SK-N-MC (cell line): ENCODE measurements around the gene OR13C3.
"Not testable (repeated sequence)": the region's sequence is repeated elsewhere in the genome, so short reads cannot be mapped to it uniquely, and the experiment has no call there.

Source experiments
- DNase-seq: peaks from one replicate; pipeline ENCODE4 v3.0.0-alpha.2; 2011; ENCODE audit warnings: low read depth, low spot score
- H3K27ac ChIP-seq: fragments of 200-600 bp; sonication (generic); 2 replicates; pipeline ENCODE4 v1.5.1; 2016; ENCODE audit warnings: mixed run types
- H3K36me3 ChIP-seq: fragments of 200-600 bp; sonication (generic); 2 replicates; pipeline ENCODE4 v1.6.1; 2017; ENCODE audit warnings: antibody characterized with exemption, low read length, mixed read lengths; ENCODE audit not compliant: insufficient read depth
- H3K4me3 ChIP-seq: fragments of 200-600 bp; sonication (generic); 2 replicates; pipeline ENCODE4 v1.5.1; 2016
- H3K9ac ChIP-seq: fragments of 200-600 bp; sonication (generic); 2 replicates; pipeline ENCODE4 v1.8.0; 2017; ENCODE audit warnings: mixed run types, mixed read lengths; ENCODE audit not compliant: insufficient read length
- H3K9me3 ChIP-seq: fragments of 200-600 bp; sonication (generic); 2 replicates; pipeline ENCODE4 v1.6.1; 2017; ENCODE audit warnings: low read depth, mild to moderate bottlenecking, antibody characterized with exemption, low read length, moderate library complexity, mixed read lengths
- EZH2 ChIP-seq: fragments of 200-600 bp; sonication (generic); IDR thresholded peaks from one replicate; pipeline ENCODE4 v1.6.1; 2017; ENCODE audit warnings: antibody characterized with exemption
- FOXP2 ChIP-seq: optimal IDR thresholded peaks from 2 replicates; pipeline ENCODE3; 2011; ENCODE audit warnings: mild to moderate bottlenecking, moderate library complexity; ENCODE audit not compliant: insufficient read depth; ENCODE audit errors: extremely low read length, control extremely low read depth
- POLR2AphosphoS5 ChIP-seq: IDR thresholded peaks from 2 replicates; pipeline ENCODE4 v1.6.1; 2012; ENCODE audit warnings: mild to moderate bottlenecking, low read depth, low read length, borderline replicate concordance

OR13C3 gene

DNA sequence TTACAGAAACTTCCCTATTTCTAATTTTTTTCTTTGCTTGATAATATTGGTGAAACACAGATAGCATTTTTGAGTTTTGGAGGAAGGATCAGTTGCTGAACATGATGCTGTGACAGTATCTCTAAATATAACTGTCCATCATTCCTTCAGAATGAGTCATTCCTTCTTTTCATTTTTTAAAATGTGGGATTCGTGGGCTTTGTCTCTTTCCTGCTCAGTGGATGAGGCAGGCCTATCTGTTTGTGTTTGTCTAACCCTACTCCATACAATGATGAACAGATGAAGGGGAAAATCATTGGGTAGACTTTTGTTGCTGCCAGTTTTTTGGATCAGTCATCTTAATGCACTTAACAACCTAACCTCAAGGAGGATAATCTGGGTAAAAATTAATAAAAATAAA, 16.6 kb upstream of the OR13C3 start:
- TF ChIP-seq POLR2AphosphoS5 (no peak), EZH2 (no peak), FOXP2 (no peak)
- Histone ChIP-seq H3K27ac (no peak overlapping the region), H3K9me3 (no peaks in the 10 kb centered on the region), H3K4me3 (no peak overlapping the region), H3K36me3 (no peaks in the 10 kb centered on the region), H3K9ac (no peak overlapping the region)
- DNase-seq = no peak

DNA sequence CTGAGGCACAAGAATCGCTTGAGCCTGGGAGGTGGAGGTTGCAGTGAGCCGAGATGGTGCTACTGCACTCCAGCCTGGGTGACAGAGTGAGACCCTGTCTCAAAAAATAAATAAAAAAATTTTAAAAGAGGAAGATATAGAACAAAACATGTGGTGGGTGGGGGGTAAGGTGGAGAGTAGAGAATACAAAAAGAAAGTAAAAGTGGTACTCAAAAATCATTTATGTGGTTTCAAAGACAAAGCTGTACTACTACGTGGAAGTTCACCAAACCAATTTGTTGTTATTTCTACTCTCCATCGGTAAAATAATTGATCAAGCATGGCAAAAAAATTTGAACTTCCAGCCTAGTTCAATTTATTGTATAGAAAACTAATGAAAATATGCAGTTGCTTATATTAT, 8.0 kb upstream of the OR13C3 start:
- Histone ChIP-seq H3K9me3 (no peaks in the 10 kb centered on the region), H3K27ac (no peak overlapping the region), H3K4me3 (no peak overlapping the region), H3K9ac (no peak overlapping the region), H3K36me3 (no peaks in the 10 kb centered on the region)
- TF ChIP-seq EZH2 (no peak), POLR2AphosphoS5 (no peak), FOXP2 (no peak)
- DNase-seq = no peak

- H3K9me3 ChIP-seq = no peaks in the 10 kb centered on the region
- H3K9ac ChIP-seq = no peak overlapping the region
- no peaks in the 10 kb centered on the region for H3K36me3 ChIP-seq
- TF ChIP-seq FOXP2 (no peak), POLR2AphosphoS5 (no peak)
- no peak for DNase-seq
- H3K4me3 ChIP-seq = no peak overlapping the region
- no peak overlapping the region for H3K27ac ChIP-seq
Observed at GRCh38 chr9:104539275-104539674, 2.6 kb upstream of the OR13C3 start.

DNA sequence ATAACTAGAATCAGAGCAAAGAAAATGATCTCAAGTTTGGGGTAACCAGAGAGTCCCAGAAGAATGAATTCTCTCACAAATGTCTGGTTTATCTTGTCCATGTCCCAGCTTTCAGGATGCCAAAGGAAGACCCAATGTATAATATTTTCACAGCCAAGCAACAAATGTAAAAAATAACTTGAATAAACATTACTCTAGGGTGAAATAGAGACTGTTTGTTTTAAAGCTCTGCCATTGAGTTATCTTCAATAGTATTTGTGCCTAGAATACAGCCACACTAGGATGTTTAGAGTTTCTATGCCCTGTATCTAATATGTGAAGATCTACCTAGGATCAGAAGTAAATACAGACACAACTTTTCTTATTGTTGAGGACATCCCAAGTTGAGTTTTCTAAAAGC, 9.5 kb downstream of the OR13C3 start, which contains the start of gene OR13C4:
OR13C4 (minus strand) TSS at position 101 of the 400 bp plus-strand sequence; CDS start at position 101, 0 bp downstream.
- H3K9ac ChIP-seq = no peak within 1 kb of the TSS
- H3K36me3 ChIP-seq = no peaks in the 10 kb centered on the region
- TF ChIP-seq EZH2 (no peak), FOXP2 (no peak), POLR2AphosphoS5 (no peak)
- H3K4me3 ChIP-seq = no peak within 1 kb of the TSS
- no peak within 1 kb of the TSS for H3K27ac ChIP-seq
- H3K9me3 ChIP-seq = no peaks in the 10 kb centered on the region
- no peak for DNase-seq

DNA sequence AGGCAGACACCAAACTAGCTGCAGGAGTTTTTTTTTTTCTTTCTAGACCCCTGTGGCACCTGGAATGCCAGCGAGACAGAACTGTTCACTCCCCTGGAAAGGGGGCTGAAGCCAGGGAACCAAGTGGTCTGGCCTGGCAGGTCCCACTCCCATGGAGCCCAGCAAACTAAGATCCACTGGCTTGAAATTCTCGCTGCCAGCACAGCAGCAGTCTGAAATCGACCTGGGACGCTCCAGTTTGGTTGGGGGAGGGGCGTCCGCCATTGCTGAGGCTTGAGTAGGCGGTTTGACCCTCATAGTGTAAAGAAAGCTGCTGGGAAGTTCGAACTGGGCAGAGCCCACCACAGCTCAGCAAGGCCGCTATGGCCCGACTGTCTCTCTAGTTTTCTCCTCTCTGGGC, 16.4 kb downstream of the OR13C3 start:
- not testable (repeated sequence) for DNase-seq, H3K27ac ChIP-seq

DNA sequence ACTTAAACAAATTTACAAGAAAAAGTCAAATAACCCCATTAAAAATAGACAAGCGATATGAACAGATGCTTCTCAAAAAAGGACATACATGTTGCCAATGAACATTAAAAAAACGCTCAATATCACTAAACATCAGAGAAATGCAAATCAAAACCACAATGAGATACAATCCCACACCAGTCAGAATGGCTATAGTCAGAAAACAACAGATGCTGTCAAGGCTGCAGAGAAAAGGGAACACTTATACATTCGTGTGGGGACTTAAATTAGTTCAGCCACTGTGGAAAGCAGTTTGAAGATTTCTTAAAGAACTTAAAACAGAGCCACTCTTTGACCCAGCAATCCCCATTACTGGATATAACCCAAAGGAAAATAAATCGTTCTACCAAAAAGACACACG, 21.8 kb downstream of the OR13C3 start:
- Histone ChIP-seq H3K9ac (no peak overlapping the region), H3K9me3 (no peaks in the 10 kb centered on the region), H3K4me3 (no peak overlapping the region), H3K27ac (no peak overlapping the region), H3K36me3 (no peaks in the 10 kb centered on the region)
- no peak for DNase-seq
- TF ChIP-seq FOXP2 = no peak
- TF ChIP-seq EZH2 = no peak
- no peak for TF ChIP-seq POLR2AphosphoS5

More for the DNA sequence above, 16.4 kb downstream of the OR13C3 start:
- H3K4me3 ChIP-seq, H3K9ac ChIP-seq, H3K9me3 ChIP-seq, H3K36me3 ChIP-seq: not testable (repeated sequence)

- TF ChIP-seq POLR2AphosphoS5 (no peak), EZH2 (no peak), FOXP2 (no peak)
- no peak overlapping the region for H3K27ac ChIP-seq
- H3K9me3 ChIP-seq = no peaks in the 10 kb centered on the region
- no peak overlapping the region for H3K4me3 ChIP-seq
- no peak overlapping the region for H3K9ac ChIP-seq
- no peaks in the 10 kb centered on the region for H3K36me3 ChIP-seq
- no peak for DNase-seq
Observed at GRCh38 chr9:104506565-104506964, 30.1 kb downstream of the OR13C3 start.

DNA sequence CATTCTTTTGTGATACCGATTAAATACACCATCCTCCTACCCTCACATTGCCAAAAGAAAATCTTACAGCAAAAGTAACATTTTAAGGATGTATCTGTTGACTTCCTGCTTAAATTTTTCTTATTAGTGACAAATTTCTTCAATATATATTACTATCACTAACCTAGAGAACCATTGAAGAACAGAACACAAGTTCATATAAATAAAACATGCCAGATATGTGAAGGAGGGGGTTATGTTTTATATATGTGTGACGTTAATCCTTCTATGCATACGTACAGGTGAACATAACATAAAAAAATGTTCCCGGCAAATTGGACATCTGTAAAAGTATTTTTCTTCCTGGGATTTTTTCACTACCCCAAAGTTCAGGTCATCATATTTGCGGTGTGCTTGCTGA, 32.7 kb downstream of the OR13C3 start, which contains the start of gene OR13F1:
OR13F1 (plus strand) TSS at position 301 of the 400 bp plus-strand sequence; CDS start at position 301, 0 bp downstream.
- DNase-seq = no peak
- no peak within 1 kb of the TSS for H3K4me3 ChIP-seq
- no peak within 1 kb of the TSS for H3K9ac ChIP-seq
- H3K27ac ChIP-seq = no peak within 1 kb of the TSS
- no peaks in the 10 kb centered on the region for H3K9me3 ChIP-seq
- TF ChIP-seq FOXP2 (no peak), POLR2AphosphoS5 (no peak), EZH2 (no peak)
- no peaks in the 10 kb centered on the region for H3K36me3 ChIP-seq

DNA sequence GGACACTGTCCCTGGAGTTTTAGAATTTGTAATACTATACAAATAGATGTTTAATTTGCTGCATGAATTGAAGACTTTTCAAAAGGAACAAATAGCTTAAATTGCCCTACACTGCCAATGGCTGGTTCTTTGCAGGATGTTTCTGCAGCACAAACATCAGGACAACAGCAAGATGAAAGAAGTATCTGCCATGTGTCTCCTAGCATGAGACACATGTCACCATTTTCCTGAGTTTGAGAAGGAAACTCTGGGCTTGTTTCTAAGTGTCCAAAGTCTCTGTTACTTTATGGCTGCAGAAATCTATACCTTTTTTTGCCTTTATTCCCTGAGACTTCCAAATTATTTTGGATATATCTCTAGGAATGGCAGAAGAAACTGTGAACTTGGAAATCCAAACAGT, 33.2 kb downstream of the OR13C3 start:
- no peak overlapping the region for H3K4me3 ChIP-seq
- TF ChIP-seq POLR2AphosphoS5 (no peak), EZH2 (no peak), FOXP2 (no peak)
- no peak overlapping the region for H3K9ac ChIP-seq
- H3K9me3 ChIP-seq = no peaks in the 10 kb centered on the region
- no peaks in the 10 kb centered on the region for H3K36me3 ChIP-seq
- no peak overlapping the region for H3K27ac ChIP-seq
- DNase-seq = no peak
